ENCODE data around the gene PDZD2. TPM values are rescaled to one million over a fixed set of nuclear protein-coding genes. Genes with fewer than 3 reads are reported as not detected.

Gene PDZD2
- total and polyA plus RNA-seq, 2 donors (not counting 3 experiments of a cell fraction or from before 2014, with no cell fraction given), result 0.66 to 6.9 TPM

DNA sequence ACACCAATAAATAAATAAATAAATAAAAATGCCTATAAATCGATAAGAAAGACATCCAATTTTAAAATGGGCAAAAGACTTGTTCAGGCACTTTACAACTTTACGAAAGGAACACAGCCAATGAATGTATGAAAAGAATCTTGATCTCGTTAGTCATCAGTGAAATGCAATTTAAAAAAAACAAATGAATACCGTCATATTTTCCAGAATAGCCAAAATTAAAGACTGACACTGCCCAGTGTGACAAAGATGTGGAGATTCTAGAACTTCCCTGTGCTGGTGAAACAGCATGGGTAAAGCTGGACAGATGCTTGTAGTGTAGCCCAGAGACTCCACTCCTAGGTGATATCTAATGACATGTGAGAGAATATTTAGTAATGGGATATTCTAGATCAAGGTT, 408.1 kb downstream of the PDZD2 start:
- no peaks in the 10 kb centered on the region for H3K79me2 ChIP-seq (ENCODE audit: control insufficient read depth, insufficient read depth, low read length)
- ChIA-PET CTCF (no interaction called here), POLR2A (no interaction called here)
- DNase-seq (ENCODE audit: low read depth, low spot score) (no peak), FAIRE-seq (no peak)
- no peak for TF ChIP-seq POLR2AphosphoS5 (IDR thresholded peaks at IDR 0.05; ENCODE audit: insufficient read depth, low read depth, low read length)
- TF ChIP-seq EZH2 (IDR thresholded peaks at IDR 0.05; ENCODE audit: borderline replicate concordance, low read depth, low read length, severe bottlenecking), result no peak
- no peak for TF ChIP-seq FOS (IDR thresholded peaks at IDR 0.05; ENCODE audit: borderline replicate concordance, insufficient read depth, low read length)
- TF ChIP-seq MYC (IDR thresholded peaks at IDR 0.05; ENCODE audit: low read depth, low read length), result no peak
- no peak for TF ChIP-seq POLR2A (IDR thresholded peaks at IDR 0.05; ENCODE audit: low read depth, low read length)
- no peak for TF ChIP-seq JUN (IDR thresholded peaks at IDR 0.05; ENCODE audit: borderline replicate concordance, insufficient read depth, insufficient read length, low read depth)
- TF ChIP-seq, protein P1, sequence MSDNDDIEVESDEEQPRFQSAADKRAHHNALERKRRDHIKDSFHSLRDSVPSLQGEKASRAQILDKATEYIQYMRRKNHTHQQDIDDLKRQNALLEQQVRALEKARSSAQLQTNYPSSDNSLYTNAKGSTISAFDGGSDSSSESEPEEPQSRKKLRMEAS (IDR thresholded peaks at IDR 0.05; ENCODE audit: insufficient read depth, insufficient read length), result no peak
- TF ChIP-seq, protein P2, sequence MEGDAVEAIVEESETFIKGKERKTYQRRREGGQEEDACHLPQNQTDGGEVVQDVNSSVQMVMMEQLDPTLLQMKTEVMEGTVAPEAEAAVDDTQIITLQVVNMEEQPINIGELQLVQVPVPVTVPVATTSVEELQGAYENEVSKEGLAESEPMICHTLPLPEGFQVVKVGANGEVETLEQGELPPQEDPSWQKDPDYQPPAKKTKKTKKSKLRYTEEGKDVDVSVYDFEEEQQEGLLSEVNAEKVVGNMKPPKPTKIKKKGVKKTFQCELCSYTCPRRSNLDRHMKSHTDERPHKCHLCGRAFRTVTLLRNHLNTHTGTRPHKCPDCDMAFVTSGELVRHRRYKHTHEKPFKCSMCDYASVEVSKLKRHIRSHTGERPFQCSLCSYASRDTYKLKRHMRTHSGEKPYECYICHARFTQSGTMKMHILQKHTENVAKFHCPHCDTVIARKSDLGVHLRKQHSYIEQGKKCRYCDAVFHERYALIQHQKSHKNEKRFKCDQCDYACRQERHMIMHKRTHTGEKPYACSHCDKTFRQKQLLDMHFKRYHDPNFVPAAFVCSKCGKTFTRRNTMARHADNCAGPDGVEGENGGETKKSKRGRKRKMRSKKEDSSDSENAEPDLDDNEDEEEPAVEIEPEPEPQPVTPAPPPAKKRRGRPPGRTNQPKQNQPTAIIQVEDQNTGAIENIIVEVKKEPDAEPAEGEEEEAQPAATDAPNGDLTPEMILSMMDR (IDR thresholded peaks at IDR 0.05; ENCODE audit: extremely low read depth in 1 of 2, insufficient read depth in 1 of 2, low read depth in 1 of 2, low read length in 2 of 2), result no peak
- TF ChIP-seq GATA2 (IDR thresholded peaks at IDR 0.05; ENCODE audit: insufficient read depth, insufficient read length, low read depth, low read length), result no peak
- intact Hi-C loops (cut with micrococcal nuclease) (no loop called here), dilution Hi-C loops (cut with MboI; ENCODE audit: extremely low pct_ligation_motif_present, low sequenced_read_pairs) (no loop called here)
- H3K4me1 ChIP-seq (ENCODE audit: control insufficient read depth, extremely low read depth, insufficient read depth, low read length), result no peaks in the 10 kb centered on the region
- H3K9ac ChIP-seq (replicated peaks; ENCODE audit: extremely low read depth, insufficient read depth, low read length), result no peak overlapping the region
- no peaks in the 10 kb centered on the region for H3K9me1 ChIP-seq (replicated peaks; ENCODE audit: control insufficient read depth, extremely low read depth, insufficient read depth, low read length)
- H3K27ac ChIP-seq (ENCODE audit: insufficient read depth, low read depth, low read length), result no peak overlapping the region
- no TSS peak for BruUV-seq (replicated peaks)
- H4K20me1 ChIP-seq (replicated peaks; ENCODE audit: control insufficient read depth, extremely low read depth, insufficient read depth, low read length), result no peaks in the 10 kb centered on the region
- H2AFZ ChIP-seq (ENCODE audit: low read depth, low read length), result no peak overlapping the region
- no peak overlapping the region for H3K4me2 ChIP-seq (ENCODE audit: insufficient read depth, low read length)
- no peaks in the 10 kb centered on the region for H3K9me3 ChIP-seq (replicated peaks; ENCODE audit: control insufficient read depth, insufficient read depth, low read length)
- no peaks in the 10 kb centered on the region for H3K36me3 ChIP-seq (ENCODE audit: control insufficient read depth in 2 of 2, extremely low read depth in 1 of 2, insufficient read depth in 2 of 2, low read length in 2 of 2)
- no peaks in the 10 kb centered on the region for H3K27me3 ChIP-seq (ENCODE audit: control insufficient read depth in 2 of 2, insufficient read depth in 2 of 2, low read length in 2 of 2)
- no peak overlapping the region for H3K4me3 ChIP-seq (replicated peaks in 1 of 3; ENCODE audit: insufficient read depth in 1 of 3, low read depth in 1 of 3, low read length in 3 of 3)

Data from endothelial cell of umbilical vein (primary cell).